Measurements from ENCODE around the gene PHF2. TPM values are rescaled to one million over a fixed set of nuclear protein-coding genes. Genes with fewer than 3 reads are reported as not detected.

Gene PHF2
- total and polyA plus RNA-seq, 2 experiments from 2014 or later: 4.6 to 16.5 TPM

DNA sequence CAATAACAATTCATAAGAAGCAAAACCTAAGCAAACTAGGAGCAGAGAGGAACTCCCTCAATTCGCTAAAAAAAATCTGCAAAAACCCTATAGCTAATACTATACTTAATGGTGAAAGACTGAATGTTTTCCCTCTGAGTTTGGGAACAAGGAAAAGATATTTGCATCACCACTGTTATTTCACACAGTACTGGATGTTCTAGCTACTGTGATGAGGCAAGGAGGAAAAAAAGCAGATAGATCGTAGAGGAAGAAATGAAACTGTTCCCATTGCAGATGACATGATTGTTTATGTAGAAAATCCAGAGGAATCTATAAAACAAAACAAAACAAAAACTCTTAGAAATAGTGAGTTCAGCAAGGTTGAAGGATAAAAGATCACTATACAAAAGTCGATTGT is 116.7 kb downstream of the PHF2 start:
- Histone ChIP-seq H3K9me3 (ENCODE audit: low read depth) (peaks cover 5% of the 10 kb centered on the region), H3F3A (ENCODE audit: insufficient read depth) (no peaks in the 10 kb centered on the region), H3K9ac (no peak overlapping the region), H3K4me3 (no peak overlapping the region), H3K4me2 (ENCODE audit: unreplicated experiment) (no peak overlapping the region), H3K36me3 (ENCODE audit: low read depth) (no peaks in the 10 kb centered on the region), H3K4me1 (ENCODE audit: insufficient read depth) (no peaks in the 10 kb centered on the region), H3K79me2 (ENCODE audit: insufficient read depth) (no peaks in the 10 kb centered on the region), H2AFZ (no peak overlapping the region), H3K9me2 (ENCODE audit: insufficient read depth) (no peaks in the 10 kb centered on the region), H4K20me1 (ENCODE audit: insufficient read depth) (no peaks in the 10 kb centered on the region), H3K27ac (no peak overlapping the region), H3K27me3 (replicated peaks; ENCODE audit: insufficient read depth) (no peaks in the 10 kb centered on the region)
- WGBS, 2 experiments (ENCODE audit: low coverage in 1 of 2, low lambda C conversion rate in 2 of 2, missing lambda C conversion rate in 2 of 2): 28 to 41% methylated on average over 3 of the region's 3 CpGs
- in situ Hi-C loops (cut with MboI): loop anchor here (25.0 kb wide), 1 partner anchor 519 kb away; no protein-coding TSS in a partner anchor
- no peak for DNase-seq
- TF ChIP-seq EZH2phosphoT487 (IDR thresholded peaks at IDR 0.05; ENCODE audit: insufficient read depth, low read depth) (no peak), EZH2 (IDR thresholded peaks at IDR 0.05; ENCODE audit: insufficient read depth, poor library complexity, severe bottlenecking) (no peak)

DNA sequence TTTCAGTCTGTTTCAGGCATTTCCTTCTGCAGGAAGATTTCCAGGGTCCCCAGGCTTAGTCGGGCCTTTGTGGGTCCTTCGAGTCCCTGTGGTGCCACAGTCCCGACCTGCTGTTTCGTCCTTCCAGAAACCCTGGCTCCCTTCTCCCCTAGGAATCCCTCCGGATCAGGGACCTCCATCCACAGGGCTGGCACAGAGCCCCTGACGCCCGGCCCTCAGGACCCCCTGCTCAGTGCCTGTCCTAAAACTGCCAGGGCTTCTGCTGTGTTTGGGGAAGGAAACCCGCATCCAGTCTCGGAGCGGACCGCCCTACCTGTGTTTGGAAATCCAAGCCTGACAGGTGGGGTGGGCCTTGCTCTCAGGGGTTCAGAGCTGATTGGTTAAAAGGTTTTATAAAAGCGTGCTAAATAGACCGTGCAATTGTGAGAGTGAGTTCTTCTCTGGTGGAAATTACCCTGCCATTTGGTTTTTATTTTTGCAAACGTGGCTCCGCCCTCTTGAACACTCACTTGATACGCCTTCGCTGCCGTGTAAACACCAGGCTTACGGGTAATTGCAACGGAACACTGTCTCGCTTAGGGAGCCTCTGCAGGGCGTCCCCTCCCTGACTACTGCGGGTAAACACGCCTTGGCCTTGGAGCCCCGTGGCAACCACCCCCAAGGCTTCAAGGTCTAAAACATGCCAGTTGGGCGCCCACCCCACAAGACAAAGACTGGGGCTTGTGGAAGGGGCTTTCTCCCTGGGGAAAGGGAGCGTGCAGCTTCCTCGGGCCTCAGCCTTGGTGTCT is 121.2 kb downstream of the PHF2 start:
- H3K9me2 ChIP-seq (ENCODE audit: insufficient read depth): no peaks in the 10 kb centered on the region
- no peak overlapping the region for H3K4me3 ChIP-seq
- no peak overlapping the region for H3K9ac ChIP-seq
- H3K79me2 ChIP-seq (ENCODE audit: insufficient read depth): no peaks in the 10 kb centered on the region
- TF ChIP-seq EZH2 (IDR thresholded peaks at IDR 0.05; ENCODE audit: insufficient read depth, poor library complexity, severe bottlenecking) (no peak), EZH2phosphoT487 (IDR thresholded peaks at IDR 0.05; ENCODE audit: insufficient read depth, low read depth) (no peak)
- no peaks in the 10 kb centered on the region for H3K27me3 ChIP-seq (replicated peaks; ENCODE audit: insufficient read depth)
- in situ Hi-C loops (cut with MboI): loop anchor here (25.0 kb wide), 1 partner anchor 515 kb away; no protein-coding TSS in a partner anchor
- 60 to 62% methylated on average over 28 of the region's 28 CpGs for WGBS, 2 experiments (ENCODE audit: low coverage in 1 of 2, low lambda C conversion rate in 2 of 2, missing lambda C conversion rate in 2 of 2)
- H4K20me1 ChIP-seq (ENCODE audit: insufficient read depth): no peaks in the 10 kb centered on the region
- no peak overlapping the region for H3K4me2 ChIP-seq (ENCODE audit: unreplicated experiment)
- H3K9me3 ChIP-seq (ENCODE audit: low read depth): no peaks in the 10 kb centered on the region
- no peaks in the 10 kb centered on the region for H3K36me3 ChIP-seq (ENCODE audit: low read depth)
- no peak for DNase-seq
- H3K27ac ChIP-seq: no peak overlapping the region
- no peaks in the 10 kb centered on the region for H3F3A ChIP-seq (ENCODE audit: insufficient read depth)
- no peaks in the 10 kb centered on the region for H3K4me1 ChIP-seq (ENCODE audit: insufficient read depth)
- no peak overlapping the region for H2AFZ ChIP-seq

DNA sequence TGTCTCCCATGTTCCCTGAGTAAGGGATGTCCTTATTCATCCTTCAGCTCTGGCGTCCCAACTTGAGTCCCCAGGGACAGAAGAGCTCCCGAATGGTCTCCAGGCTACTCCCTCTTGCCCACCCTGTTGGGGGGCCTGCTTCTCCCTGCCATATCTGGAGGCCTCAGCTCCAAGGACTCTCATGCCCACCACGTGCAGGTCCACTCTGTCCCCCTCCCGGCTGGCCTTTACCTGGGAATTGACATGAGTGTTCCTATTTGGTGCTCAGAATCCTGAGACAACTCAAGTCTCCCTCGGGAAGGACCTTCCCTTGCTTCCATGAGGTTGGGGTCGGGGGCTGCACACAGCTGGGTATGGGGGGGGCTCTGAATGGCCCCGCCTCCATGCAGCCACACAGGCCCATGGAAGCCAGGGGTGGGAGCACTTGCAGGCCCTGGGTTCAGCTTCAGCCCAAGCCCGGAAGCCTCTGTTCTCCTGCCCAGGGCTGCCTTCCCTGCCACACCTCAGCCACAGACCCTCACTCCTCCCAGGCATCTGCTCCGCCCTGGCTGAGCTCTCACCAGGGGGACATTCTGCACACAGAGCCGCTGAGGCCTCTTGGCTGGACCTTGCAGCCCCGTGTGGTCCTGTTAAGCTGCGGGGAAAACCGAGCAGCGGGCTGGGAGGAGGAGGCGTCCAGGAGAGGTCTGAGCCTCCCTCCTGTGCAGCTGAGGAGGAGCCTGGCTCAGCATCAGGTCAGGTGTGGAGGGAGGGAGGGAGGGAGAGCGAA is 121.9 kb downstream of the PHF2 start:
- no peaks in the 10 kb centered on the region for H3F3A ChIP-seq (ENCODE audit: insufficient read depth)
- no peak for DNase-seq
- no peaks in the 10 kb centered on the region for H3K9me3 ChIP-seq (ENCODE audit: low read depth)
- H3K27me3 ChIP-seq (replicated peaks; ENCODE audit: insufficient read depth): no peaks in the 10 kb centered on the region
- no peak overlapping the region for H3K27ac ChIP-seq
- 33 to 41% methylated on average over 15 of the region's 16 CpGs for whole genome bisulfite sequencing, 2 experiments (ENCODE audit: low coverage in 1 of 2, low lambda C conversion rate in 2 of 2, missing lambda C conversion rate in 2 of 2)
- H4K20me1 ChIP-seq (ENCODE audit: insufficient read depth): no peaks in the 10 kb centered on the region
- H2AFZ ChIP-seq: no peak overlapping the region
- no peaks in the 10 kb centered on the region for H3K36me3 ChIP-seq (ENCODE audit: low read depth)
- H3K4me1 ChIP-seq (ENCODE audit: insufficient read depth): no peaks in the 10 kb centered on the region
- no peak overlapping the region for H3K4me2 ChIP-seq (ENCODE audit: unreplicated experiment)
- H3K4me3 ChIP-seq: no peak overlapping the region
- TF ChIP-seq EZH2phosphoT487 (IDR thresholded peaks at IDR 0.05; ENCODE audit: insufficient read depth, low read depth): no peak
- no peak for TF ChIP-seq EZH2 (IDR thresholded peaks at IDR 0.05; ENCODE audit: insufficient read depth, poor library complexity, severe bottlenecking)
- H3K79me2 ChIP-seq (ENCODE audit: insufficient read depth): no peaks in the 10 kb centered on the region
- in situ Hi-C loops (cut with MboI): loop anchor here (25.0 kb wide), 1 partner anchor 514 kb away; no protein-coding TSS in a partner anchor
- no peaks in the 10 kb centered on the region for H3K9me2 ChIP-seq (ENCODE audit: insufficient read depth)
- no peak overlapping the region for H3K9ac ChIP-seq

DNA sequence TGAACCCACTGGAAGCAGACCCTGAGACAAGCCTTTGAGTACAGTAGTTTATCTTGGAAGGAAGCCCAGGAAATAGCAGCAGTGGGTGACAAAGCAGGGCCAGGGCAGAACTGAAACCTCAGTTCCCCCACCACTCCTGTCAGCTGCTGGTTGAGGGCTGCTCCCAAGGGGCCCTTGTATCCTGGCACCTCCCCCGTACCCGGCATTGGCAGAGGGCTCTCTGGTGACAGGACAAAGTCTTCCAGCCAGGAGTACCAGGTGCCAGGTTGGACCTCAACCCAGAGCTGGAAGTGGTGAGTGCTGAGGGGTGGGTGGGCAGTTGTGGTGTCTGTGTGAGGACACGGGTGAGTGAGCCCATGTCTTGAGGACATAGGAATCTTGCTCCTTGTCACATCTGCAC is 123.3 kb downstream of the PHF2 start:
- Histone ChIP-seq H4K20me1 (ENCODE audit: insufficient read depth) (no peaks in the 10 kb centered on the region), H3K4me3 (no peak overlapping the region), H3K27me3 (replicated peaks; ENCODE audit: insufficient read depth) (no peaks in the 10 kb centered on the region), H3K9me3 (ENCODE audit: low read depth) (no peaks in the 10 kb centered on the region), H3K4me2 (ENCODE audit: unreplicated experiment) (no peak overlapping the region), H3K9me2 (ENCODE audit: insufficient read depth) (no peaks in the 10 kb centered on the region), H3K27ac (no peak overlapping the region), H3K4me1 (ENCODE audit: insufficient read depth) (no peaks in the 10 kb centered on the region), H3K9ac (no peak overlapping the region), H3K79me2 (ENCODE audit: insufficient read depth) (no peaks in the 10 kb centered on the region), H3F3A (ENCODE audit: insufficient read depth) (no peaks in the 10 kb centered on the region), H2AFZ (no peak overlapping the region), H3K36me3 (ENCODE audit: low read depth) (no peaks in the 10 kb centered on the region)
- 46 to 47% methylated on average over 3 of the region's 3 CpGs for WGBS, 2 experiments (ENCODE audit: low coverage in 1 of 2, low lambda C conversion rate in 2 of 2, missing lambda C conversion rate in 2 of 2)
- TF ChIP-seq EZH2phosphoT487 (IDR thresholded peaks at IDR 0.05; ENCODE audit: insufficient read depth, low read depth) (no peak), EZH2 (IDR thresholded peaks at IDR 0.05; ENCODE audit: insufficient read depth, poor library complexity, severe bottlenecking) (no peak)
- no peak for DNase-seq
- in situ Hi-C loops (cut with MboI): loop anchor here (25.0 kb wide), 1 partner anchor 513 kb away; no protein-coding TSS in a partner anchor
